ENCODE data around the gene MTHFD2.

MTHFD2 gene

DNA sequence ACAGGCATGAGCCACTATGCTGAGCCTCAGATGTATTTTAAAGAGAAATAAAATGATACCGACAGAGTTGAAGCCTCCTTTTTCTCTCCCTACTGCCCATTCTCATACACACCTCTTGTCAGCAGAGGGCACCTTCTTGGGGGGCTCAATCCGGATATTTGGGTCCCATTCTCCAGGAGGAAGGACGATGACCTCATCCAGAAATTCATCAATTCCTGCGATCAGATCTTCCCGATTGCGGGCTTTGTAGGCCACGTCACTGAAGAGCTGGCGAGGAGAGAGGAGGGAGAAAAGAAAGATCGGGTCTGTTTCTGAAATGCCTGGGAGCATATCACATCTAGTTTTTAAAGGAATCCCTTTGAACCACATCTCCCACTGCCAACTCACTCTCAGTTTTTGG is 54.4 kb downstream of the MTHFD2 start:
- no peak for TF ChIP-seq EZH2 (IDR thresholded peaks at IDR 0.05; ENCODE audit: borderline replicate concordance, low read length)
- TF ChIP-seq, protein P1, sequence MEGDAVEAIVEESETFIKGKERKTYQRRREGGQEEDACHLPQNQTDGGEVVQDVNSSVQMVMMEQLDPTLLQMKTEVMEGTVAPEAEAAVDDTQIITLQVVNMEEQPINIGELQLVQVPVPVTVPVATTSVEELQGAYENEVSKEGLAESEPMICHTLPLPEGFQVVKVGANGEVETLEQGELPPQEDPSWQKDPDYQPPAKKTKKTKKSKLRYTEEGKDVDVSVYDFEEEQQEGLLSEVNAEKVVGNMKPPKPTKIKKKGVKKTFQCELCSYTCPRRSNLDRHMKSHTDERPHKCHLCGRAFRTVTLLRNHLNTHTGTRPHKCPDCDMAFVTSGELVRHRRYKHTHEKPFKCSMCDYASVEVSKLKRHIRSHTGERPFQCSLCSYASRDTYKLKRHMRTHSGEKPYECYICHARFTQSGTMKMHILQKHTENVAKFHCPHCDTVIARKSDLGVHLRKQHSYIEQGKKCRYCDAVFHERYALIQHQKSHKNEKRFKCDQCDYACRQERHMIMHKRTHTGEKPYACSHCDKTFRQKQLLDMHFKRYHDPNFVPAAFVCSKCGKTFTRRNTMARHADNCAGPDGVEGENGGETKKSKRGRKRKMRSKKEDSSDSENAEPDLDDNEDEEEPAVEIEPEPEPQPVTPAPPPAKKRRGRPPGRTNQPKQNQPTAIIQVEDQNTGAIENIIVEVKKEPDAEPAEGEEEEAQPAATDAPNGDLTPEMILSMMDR (IDR thresholded peaks at IDR 0.05; ENCODE audit: low read length), result no peak
- no peak overlapping the region for H3K9ac ChIP-seq (ENCODE audit: low read length)
- no peak overlapping the region for H3K4me2 ChIP-seq (ENCODE audit: low read length)
- H3K36me3 ChIP-seq (ENCODE audit: insufficient read depth, low read length), result no peaks in the 10 kb centered on the region
- no peak overlapping the region for H3K27ac ChIP-seq (ENCODE audit: low read depth, low read length, poor library complexity, severe bottlenecking)
- H3K4me1 ChIP-seq (ENCODE audit: insufficient read depth, low read length, severe bottlenecking), result no peaks in the 10 kb centered on the region
- H3K9me3 ChIP-seq (ENCODE audit: low read length), result no peaks in the 10 kb centered on the region
- H2AFZ ChIP-seq (ENCODE audit: low read length), result no peak overlapping the region
- no peaks in the 10 kb centered on the region for H4K20me1 ChIP-seq (ENCODE audit: insufficient read depth, low read length)
- no peak overlapping the region for H3K4me3 ChIP-seq (ENCODE audit: low read depth, low read length, poor library complexity, severe bottlenecking)
- H3K9me2 ChIP-seq (ENCODE audit: low read depth, low read length), result no peaks in the 10 kb centered on the region
- no peaks in the 10 kb centered on the region for H3K79me2 ChIP-seq (ENCODE audit: insufficient read depth, low read length)
- no peaks in the 10 kb centered on the region for H3F3A ChIP-seq (ENCODE audit: insufficient read depth, low read length)
- H3K27me3 ChIP-seq (ENCODE audit: insufficient read depth, low read length), result 0 out of 2 replicates have a peak, but pooled peaks cover 3% of the 10 kb centered on the region

DNA sequence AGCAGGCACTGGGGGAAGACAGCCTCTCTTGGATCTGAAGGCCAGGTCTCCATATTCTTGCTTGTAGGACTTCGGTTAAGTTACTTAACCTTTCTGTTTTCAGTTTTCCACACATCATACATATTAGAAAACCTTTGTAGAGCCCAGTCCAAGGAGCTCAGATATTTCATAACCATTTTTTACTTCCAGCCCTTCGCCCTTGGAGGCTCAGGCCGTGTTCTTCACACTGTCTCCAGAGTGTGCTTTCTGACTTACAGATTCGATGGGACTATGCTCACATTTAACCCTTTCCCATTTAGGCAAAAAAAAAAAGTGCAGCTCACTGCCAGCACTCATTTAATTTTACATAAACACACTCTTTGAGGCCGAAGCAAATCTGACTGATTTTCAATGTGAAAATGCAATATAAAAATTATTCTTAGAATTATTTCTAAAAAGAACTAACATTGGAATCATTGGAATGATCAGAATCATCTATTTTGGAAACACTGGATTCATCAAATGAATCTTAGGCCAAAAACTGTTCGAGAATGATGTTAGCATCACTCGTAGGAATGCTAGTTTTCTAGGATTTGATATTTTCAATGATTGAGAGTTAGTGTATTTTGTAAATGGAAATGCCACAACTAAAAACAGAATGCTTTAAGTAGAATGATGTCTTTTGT is 55.0 kb downstream of the MTHFD2 start:
- Histone ChIP-seq H3K79me2 (ENCODE audit: insufficient read depth, low read length) (no peaks in the 10 kb centered on the region), H3K4me2 (ENCODE audit: low read length) (no peak overlapping the region)

DNA sequence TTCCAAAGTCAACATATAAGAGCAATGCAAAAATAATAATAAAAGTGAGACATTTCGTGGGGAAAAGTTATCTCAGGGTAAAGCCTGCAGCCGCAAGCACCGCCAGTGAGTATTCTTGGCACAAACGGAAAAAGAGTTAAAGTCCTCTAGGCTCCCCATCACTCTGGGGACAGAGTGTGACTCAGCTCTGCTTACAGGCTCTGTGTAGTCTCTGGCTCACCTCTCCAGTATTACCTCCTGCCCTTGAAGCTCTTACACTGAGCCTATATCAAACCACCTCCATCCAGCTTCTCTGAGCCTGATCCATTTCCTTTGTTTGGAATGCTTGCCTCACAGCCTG is 55.5 kb downstream of the MTHFD2 start:
- Histone ChIP-seq H3K9me2 (ENCODE audit: low read depth, low read length) (no peaks in the 10 kb centered on the region), H3K27me3 (ENCODE audit: insufficient read depth, low read length) (0 out of 2 replicates have a peak, but pooled peaks cover 3% of the 10 kb centered on the region), H3K9me3 (ENCODE audit: low read length) (no peaks in the 10 kb centered on the region), H3K79me2 (ENCODE audit: insufficient read depth, low read length) (no peaks in the 10 kb centered on the region), H3K36me3 (ENCODE audit: insufficient read depth, low read length) (no peaks in the 10 kb centered on the region), H3F3A (ENCODE audit: insufficient read depth, low read length) (no peaks in the 10 kb centered on the region), H3K27ac (ENCODE audit: low read depth, low read length, poor library complexity, severe bottlenecking) (no peak overlapping the region), H3K4me3 (ENCODE audit: low read depth, low read length, poor library complexity, severe bottlenecking) (no peak overlapping the region), H2AFZ (ENCODE audit: low read length) (no peak overlapping the region), H4K20me1 (ENCODE audit: insufficient read depth, low read length) (no peaks in the 10 kb centered on the region), H3K9ac (ENCODE audit: low read length) (no peak overlapping the region), H3K4me1 (ENCODE audit: insufficient read depth, low read length, severe bottlenecking) (no peaks in the 10 kb centered on the region), H3K4me2 (ENCODE audit: low read length) (no peak overlapping the region)
- TF ChIP-seq, protein P1 (IDR thresholded peaks at IDR 0.05; ENCODE audit: low read length), result no peak
- no peak for TF ChIP-seq EZH2 (IDR thresholded peaks at IDR 0.05; ENCODE audit: borderline replicate concordance, low read length)

More for the DNA sequence above, 55.0 kb downstream of the MTHFD2 start:
- Histone ChIP-seq H3K4me3 (ENCODE audit: low read depth, low read length, poor library complexity, severe bottlenecking) (no peak overlapping the region), H3K4me1 (ENCODE audit: insufficient read depth, low read length, severe bottlenecking) (no peaks in the 10 kb centered on the region), H3K36me3 (ENCODE audit: insufficient read depth, low read length) (no peaks in the 10 kb centered on the region), H3K9ac (ENCODE audit: low read length) (no peak overlapping the region), H2AFZ (ENCODE audit: low read length) (no peak overlapping the region), H4K20me1 (ENCODE audit: insufficient read depth, low read length) (no peaks in the 10 kb centered on the region), H3K27me3 (ENCODE audit: insufficient read depth, low read length) (0 out of 2 replicates have a peak, but pooled peaks cover 3% of the 10 kb centered on the region), H3K9me3 (ENCODE audit: low read length) (no peaks in the 10 kb centered on the region), H3K9me2 (ENCODE audit: low read depth, low read length) (no peaks in the 10 kb centered on the region), H3F3A (ENCODE audit: insufficient read depth, low read length) (no peaks in the 10 kb centered on the region), H3K27ac (ENCODE audit: low read depth, low read length, poor library complexity, severe bottlenecking) (no peak overlapping the region)
- TF ChIP-seq, protein P1 (IDR thresholded peaks at IDR 0.05; ENCODE audit: low read length), result no peak
- TF ChIP-seq EZH2 (IDR thresholded peaks at IDR 0.05; ENCODE audit: borderline replicate concordance, low read length), result no peak
